Right lobe of liver (tissue), 6 donors: ENCODE measurements around the gene RHO. TPM values are rescaled to one million over a fixed set of nuclear protein-coding genes. Genes with fewer than 3 reads are reported as not detected.

ENCODE experiments used
- ATAC-seq, 4 donors: fragments of 200-7000 bp; cut with Tn5 transposase; one replicate each; pipeline ENCODE4 v1.9.1; 2020; ENCODE audit warnings: mild to moderate bottlenecking in 4 of 4, moderate library complexity in 4 of 4
- DNase-seq, 3 donors: peaks; one replicate each; pipeline ENCODE4 v3.0.0-alpha.2; 2020
- H3K27ac ChIP-seq, 3 donors: fragments of 200-600 bp; one replicate each; pipeline ENCODE4 v1.8.0; 2022
- H3K27me3 ChIP-seq, 2 donors: fragments of 200-600 bp; one replicate each; pipeline ENCODE4 v1.8.0; 2022
- H3K36me3 ChIP-seq, 4 donors: fragments of 200-600 bp; sonication (generic) in 1 of 4; one replicate each; pipeline versions ENCODE4 v1.5.1 to v1.8.0; 2017 to 2022; ENCODE audit warnings: control low read depth in 1 of 4
- H3K4me1 ChIP-seq, 4 donors: fragments of 200-600 bp; sonication (generic) in 1 of 4; one replicate each; pipeline versions ENCODE4 v1.5.1 to v1.8.0; 2017 to 2022; ENCODE audit warnings: control low read depth in 1 of 4
- H3K4me3 ChIP-seq, 3 donors: fragments of 200-600 bp; one replicate each; pipeline ENCODE4 v1.8.0; 2022
- H3K9me3 ChIP-seq, 4 donors: fragments of 200-600 bp; sonication (generic) in 1 of 4; one replicate each; pipeline versions ENCODE4 v1.5.1 to v1.8.0; 2017 to 2022; ENCODE audit warnings: control low read depth in 1 of 4
- POLR2A ChIP-seq: fragments of 450-650 bp; IDR thresholded peaks from one replicate; pipeline ENCODE4 v1.6.1; 2017; ENCODE audit warnings: antibody characterized with exemption, mild to moderate bottlenecking
- WGBS: methylation state at CpG from one replicate; pipeline ENCODE4 v1.1.6; 2018; ENCODE audit warnings: low coverage, low lambda C conversion rate; ENCODE audit not compliant: insufficient coverage; ENCODE audit errors: missing lambda C conversion rate; 5-methylcytosine and 5-hydroxymethylcytosine counted together
- intact Hi-C, 2 donors: fragments of 100-400 bp; cut with DNase I; formaldehyde crosslinking; loops; one replicate each; pipeline versions ENCODE4 v1.11.2 to v1.14.1; 2022
- total RNA-seq, 6 experiments: library from RNA; depleted of rRNA in 2 of 6; stranded (reverse); fragments of >200 nt in 2 of 6; fragmentation: NEBNext Ultra II Directional in 3 of 6; extraction: Animal tissue kit (Norgen Biotek cat#: 25700) in 3 of 6; gene quantifications; one replicate each; pipeline versions ENCODE4 v1.1.0 to v1.2.4, GENCODE V29; 2016 to 2023
- TF ChIP-seq, protein P1 (sequence below), 4 donors: fragments of 200-600 bp in 3 of 4; fragments of 450-650 bp in 1 of 4; IDR thresholded peaks; one replicate each; pipeline versions ENCODE4 v1.5.1 to v1.8.0; 2016 to 2022; ENCODE audit warnings: antibody characterized with exemption in 4 of 4, mild to moderate bottlenecking in 2 of 4
- donor health status: DM: no; HTN: yes; CAD: no.
- donor health status: DM: no; HTN: no; CAD: no.
- donor health status: DM: no; HTN: no; CAD: no.
- donor health status: DM: no; HTN: yes; CAD: no.
- donor health status: DM: no; HTN: yes; CAD: no.

The RHO gene
- total RNA-seq, 6 experiments from 2014 or later: not detected

DNA sequence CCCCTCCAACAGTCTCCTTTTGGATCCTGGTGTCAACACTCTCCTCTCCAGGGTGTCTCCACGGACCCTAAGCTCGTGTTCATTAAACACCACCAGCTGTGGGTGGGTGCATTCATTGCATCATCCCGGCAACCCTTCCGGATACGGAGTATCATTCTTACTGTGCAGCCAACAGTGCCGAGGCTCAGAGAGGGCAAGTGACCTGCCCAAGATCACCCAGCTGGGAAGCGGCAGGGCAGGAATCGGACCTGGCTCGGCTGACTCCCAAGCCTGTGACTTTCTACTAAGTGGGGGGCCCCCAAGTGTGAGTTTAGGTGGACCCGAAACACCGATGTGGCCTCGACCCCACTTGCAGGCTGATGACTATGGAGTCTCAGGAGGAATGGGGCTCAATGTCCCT, 34.9 kb downstream of the RHO start:
- ATAC-seq (no peak), DNase-seq (no peak)
- Histone ChIP-seq H3K4me3 (no peak overlapping the region), H3K27ac (no peak overlapping the region), H3K4me1 (no peaks in the 10 kb centered on the region), H3K27me3 (no peaks in the 10 kb centered on the region), H3K9me3 (no peaks in the 10 kb centered on the region), H3K36me3 (no peaks in the 10 kb centered on the region)
- 91% methylated on average over 8 of the region's 12 CpGs for WGBS
- intact Hi-C loops: no loop called here
- TF ChIP-seq, protein P1, sequence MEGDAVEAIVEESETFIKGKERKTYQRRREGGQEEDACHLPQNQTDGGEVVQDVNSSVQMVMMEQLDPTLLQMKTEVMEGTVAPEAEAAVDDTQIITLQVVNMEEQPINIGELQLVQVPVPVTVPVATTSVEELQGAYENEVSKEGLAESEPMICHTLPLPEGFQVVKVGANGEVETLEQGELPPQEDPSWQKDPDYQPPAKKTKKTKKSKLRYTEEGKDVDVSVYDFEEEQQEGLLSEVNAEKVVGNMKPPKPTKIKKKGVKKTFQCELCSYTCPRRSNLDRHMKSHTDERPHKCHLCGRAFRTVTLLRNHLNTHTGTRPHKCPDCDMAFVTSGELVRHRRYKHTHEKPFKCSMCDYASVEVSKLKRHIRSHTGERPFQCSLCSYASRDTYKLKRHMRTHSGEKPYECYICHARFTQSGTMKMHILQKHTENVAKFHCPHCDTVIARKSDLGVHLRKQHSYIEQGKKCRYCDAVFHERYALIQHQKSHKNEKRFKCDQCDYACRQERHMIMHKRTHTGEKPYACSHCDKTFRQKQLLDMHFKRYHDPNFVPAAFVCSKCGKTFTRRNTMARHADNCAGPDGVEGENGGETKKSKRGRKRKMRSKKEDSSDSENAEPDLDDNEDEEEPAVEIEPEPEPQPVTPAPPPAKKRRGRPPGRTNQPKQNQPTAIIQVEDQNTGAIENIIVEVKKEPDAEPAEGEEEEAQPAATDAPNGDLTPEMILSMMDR (IDR thresholded peaks at IDR 0.05): no peak
- no peak for TF ChIP-seq POLR2A

DNA sequence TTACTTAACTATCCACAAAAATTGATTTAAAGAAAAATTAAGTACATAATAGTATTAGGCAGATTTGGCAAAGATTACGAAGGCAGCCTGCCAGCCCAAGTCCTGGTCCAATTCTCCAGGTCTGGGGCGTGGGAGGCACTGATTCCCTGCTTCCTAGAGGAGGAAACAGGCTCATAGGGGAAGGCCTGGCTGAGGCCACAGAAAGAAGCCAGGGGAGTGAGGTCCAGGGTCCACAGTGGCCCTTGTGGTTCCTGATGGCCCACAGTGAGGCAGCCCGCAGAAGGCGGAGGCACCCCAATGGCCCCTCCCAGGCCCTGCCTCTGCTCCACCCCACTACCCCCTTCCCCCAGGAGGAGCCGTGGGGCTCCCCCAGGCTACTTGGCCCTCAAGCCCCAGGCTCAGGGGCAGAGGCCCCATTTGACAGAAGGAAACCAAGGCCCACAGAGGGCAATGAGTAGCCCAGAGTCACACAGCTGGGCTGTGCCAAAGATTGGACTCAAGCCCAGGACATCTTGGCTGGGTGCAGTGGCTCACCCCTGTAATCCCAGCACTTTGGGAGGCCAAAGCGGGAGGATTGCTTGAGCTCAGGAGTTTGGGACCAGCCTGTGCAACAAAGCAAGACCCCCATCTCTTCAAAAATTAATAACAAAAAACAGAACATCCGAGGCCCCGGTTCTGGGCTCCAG, 35.6 kb downstream of the RHO start:
- Histone ChIP-seq H3K27me3 (no peaks in the 10 kb centered on the region), H3K9me3 (no peaks in the 10 kb centered on the region), H3K4me3 (no peak overlapping the region), H3K27ac (no peak overlapping the region), H3K4me1 (no peaks in the 10 kb centered on the region), H3K36me3 (no peaks in the 10 kb centered on the region)
- no peak for DNase-seq
- no peak for ATAC-seq
- intact Hi-C loops: no loop called here
- TF ChIP-seq, protein P1 (IDR thresholded peaks at IDR 0.05): no peak
- TF ChIP-seq POLR2A: no peak
- 90% methylated on average over 2 of the region's 8 CpGs for WGBS

GRCh38 chr3:129564981-129565644, 36.7 kb downstream of the RHO start:
- Histone ChIP-seq H3K36me3 (peaks cover 0 to 2% (median 0%) of the 10 kb centered on the region in 4 donors), H3K4me1 (no peaks in the 10 kb centered on the region), H3K27me3 (no peaks in the 10 kb centered on the region), H3K4me3 (no peak overlapping the region), H3K9me3 (no peaks in the 10 kb centered on the region), H3K27ac (no peak overlapping the region)
- ATAC-seq: no peak
- no peak for DNase-seq
- whole genome bisulfite sequencing: 80% methylated on average over 1 of the region's 21 CpGs
- intact Hi-C loops: no loop called here
- TF ChIP-seq POLR2A: no peak
- TF ChIP-seq, protein P1 (IDR thresholded peaks at IDR 0.05): no peak

- no peaks in the 10 kb centered on the region for H3K4me1 ChIP-seq
- intact Hi-C loops: no loop called here
- DNase-seq (no peak), ATAC-seq (no peak)
- H3K27ac ChIP-seq: no peak overlapping the region
- WGBS: 98% methylated on average over 4 of the region's 7 CpGs
- H3K4me3 ChIP-seq: no peak overlapping the region
- TF ChIP-seq, protein P1 (IDR thresholded peaks at IDR 0.05): no peak
- TF ChIP-seq POLR2A: no peak
- no peaks in the 10 kb centered on the region for H3K27me3 ChIP-seq
- H3K9me3 ChIP-seq: no peaks in the 10 kb centered on the region
- peaks cover 0 to 4% (median 0%) of the 10 kb centered on the region in 4 donors for H3K36me3 ChIP-seq
Observed at GRCh38 chr3:129565902-129566301, 37.5 kb downstream of the RHO start.
